Measurements from ENCODE around the gene P2RX5.

DNA sequence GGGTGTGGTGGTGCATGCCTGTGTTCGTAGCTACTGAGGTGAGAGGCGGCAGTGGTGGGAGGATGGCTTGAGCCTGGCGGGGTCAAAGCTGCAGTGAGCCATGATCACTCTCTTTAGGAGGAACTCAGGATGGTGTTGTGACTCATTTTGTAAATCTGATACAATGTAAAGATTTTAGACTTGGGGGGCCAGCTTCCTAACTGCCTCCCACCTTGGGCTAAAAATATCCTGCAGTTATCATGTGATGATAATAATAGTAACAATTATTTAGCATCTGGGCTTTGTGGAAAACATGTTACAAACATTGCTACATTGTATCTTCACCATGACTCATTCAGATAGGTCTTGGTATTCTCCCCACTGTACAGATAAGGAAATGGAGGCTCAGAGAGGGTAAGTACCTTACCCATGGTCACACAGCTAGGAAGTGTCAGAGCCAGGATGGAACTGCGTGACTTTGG is 52.0 kb downstream of the P2RX5 start:
- TF ChIP-seq, protein P1, sequence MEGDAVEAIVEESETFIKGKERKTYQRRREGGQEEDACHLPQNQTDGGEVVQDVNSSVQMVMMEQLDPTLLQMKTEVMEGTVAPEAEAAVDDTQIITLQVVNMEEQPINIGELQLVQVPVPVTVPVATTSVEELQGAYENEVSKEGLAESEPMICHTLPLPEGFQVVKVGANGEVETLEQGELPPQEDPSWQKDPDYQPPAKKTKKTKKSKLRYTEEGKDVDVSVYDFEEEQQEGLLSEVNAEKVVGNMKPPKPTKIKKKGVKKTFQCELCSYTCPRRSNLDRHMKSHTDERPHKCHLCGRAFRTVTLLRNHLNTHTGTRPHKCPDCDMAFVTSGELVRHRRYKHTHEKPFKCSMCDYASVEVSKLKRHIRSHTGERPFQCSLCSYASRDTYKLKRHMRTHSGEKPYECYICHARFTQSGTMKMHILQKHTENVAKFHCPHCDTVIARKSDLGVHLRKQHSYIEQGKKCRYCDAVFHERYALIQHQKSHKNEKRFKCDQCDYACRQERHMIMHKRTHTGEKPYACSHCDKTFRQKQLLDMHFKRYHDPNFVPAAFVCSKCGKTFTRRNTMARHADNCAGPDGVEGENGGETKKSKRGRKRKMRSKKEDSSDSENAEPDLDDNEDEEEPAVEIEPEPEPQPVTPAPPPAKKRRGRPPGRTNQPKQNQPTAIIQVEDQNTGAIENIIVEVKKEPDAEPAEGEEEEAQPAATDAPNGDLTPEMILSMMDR (IDR thresholded peaks at IDR 0.05; ENCODE audit: insufficient read depth, low read length, poor library complexity, severe bottlenecking), result no peak
- no peak for TF ChIP-seq EZH2phosphoT487 (conservative IDR thresholded peaks at IDR 0.05; ENCODE audit: low read length)
